Measurements from ENCODE around the gene FOXP1.

- no peak for TF ChIP-seq CTCF (IDR thresholded peaks at IDR 0.05)
- no peak for TF ChIP-seq POLR2A (IDR thresholded peaks at IDR 0.05)
Observed at GRCh38 chr3:71490692-71491091, 92.8 kb downstream of the FOXP1 start.
